Osteoblast (primary cell): ENCODE data around the gene NCR1. TPM values are rescaled to one million over a fixed set of nuclear protein-coding genes. Genes with fewer than 3 reads are reported as not detected.
A peak's percentile ranks its signal among the peaks of the same experiment; 100 is the strongest.
"Not testable (repeated sequence)": the region's sequence is repeated elsewhere in the genome, so short reads cannot be mapped to it uniquely, and the experiment has no call there.

Source experiments
- DNase-seq: peaks from one replicate; pipeline ENCODE4 v3.0.0; 2011; ENCODE audit warnings: low spot score, mixed read lengths; ENCODE audit not compliant: insufficient read length; ENCODE audit errors: missing footprints
- H2AFZ ChIP-seq: 2 replicates; pipeline ENCODE4 v1.6.0; 2011; ENCODE audit warnings: mild to moderate bottlenecking, low read length
- H3K27ac ChIP-seq: 2 replicates; pipeline ENCODE4 v1.5.1; 2011; ENCODE audit warnings: mild to moderate bottlenecking, low read depth, low read length, moderate library complexity
- H3K27me3 ChIP-seq: 2 replicates; pipeline ENCODE4 v1.6.0; 2012; ENCODE audit warnings: mild to moderate bottlenecking, control low read depth, inconsistent platforms, low read length, moderate library complexity; ENCODE audit not compliant: insufficient read depth
- H3K36me3 ChIP-seq: 2 replicates; pipeline ENCODE4 v1.5.1; 2011; ENCODE audit warnings: mild to moderate bottlenecking, low read length, control low read depth, moderate library complexity; ENCODE audit not compliant: insufficient read depth
- H3K4me1 ChIP-seq: 2 replicates; pipeline ENCODE4 v1.5.1; 2011; ENCODE audit warnings: mild to moderate bottlenecking, low read length, control low read depth, moderate library complexity; ENCODE audit not compliant: insufficient read depth
- H3K4me2 ChIP-seq: 2 replicates; pipeline ENCODE4 v1.6.0; 2011; ENCODE audit warnings: mild to moderate bottlenecking, low read length; ENCODE audit not compliant: insufficient read depth
- H3K4me3 ChIP-seq: fragments of 200-600 bp; sonication (generic); 3 replicates; pipeline ENCODE4 v1.5.1; 2012; ENCODE audit warnings: mild to moderate bottlenecking, low read length, inconsistent platforms; ENCODE audit not compliant: insufficient read depth
- H3K79me2 ChIP-seq: 2 replicates; pipeline ENCODE4 v1.6.0; 2012; ENCODE audit warnings: mild to moderate bottlenecking, low read length, control low read depth, inconsistent platforms; ENCODE audit not compliant: insufficient read depth
- H3K9me3 ChIP-seq: 2 replicates; pipeline ENCODE4 v1.5.1; 2011; ENCODE audit warnings: low read depth, low read length, control low read depth
- H4K20me1 ChIP-seq: 2 replicates; pipeline ENCODE4 v1.6.0; 2012; ENCODE audit warnings: mild to moderate bottlenecking, low read length, control low read depth; ENCODE audit not compliant: insufficient read depth
- total RNA-seq: library from RNA; depleted of rRNA; stranded (reverse); fragments of >200 nt; gene quantifications from 2 replicates; pipeline ENCODE4 v1.2.3, GENCODE V29; 2012
- TF ChIP-seq, protein P1 (sequence below): IDR thresholded peaks from 2 replicates; pipeline ENCODE4 v1.5.1; 2011; ENCODE audit warnings: mild to moderate bottlenecking, low read depth, low read length, moderate library complexity; ENCODE audit errors: extremely low read depth

The NCR1 gene
- total RNA-seq, 1 donor, result 0.36 TPM

DNA sequence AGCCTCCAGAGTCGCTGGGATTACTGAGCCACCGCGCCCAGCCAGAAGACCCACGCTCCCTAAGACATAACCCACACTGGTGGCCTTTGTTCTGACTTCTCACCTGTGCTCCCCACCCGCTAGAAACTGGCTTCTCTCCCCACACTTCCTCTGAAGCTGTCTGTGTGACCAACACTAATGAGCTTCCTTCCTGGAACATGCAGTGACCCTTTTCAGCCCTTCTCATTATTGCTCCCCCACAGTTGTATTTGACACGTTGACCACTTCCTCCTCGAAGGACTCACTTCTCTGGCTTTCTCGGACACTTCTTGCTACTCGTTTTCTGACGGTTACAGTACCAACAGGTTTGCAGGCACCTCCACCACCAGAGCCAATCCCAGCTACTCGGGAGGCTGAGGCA lies 10.9 kb downstream of the NCR1 start:
- no peaks in the 10 kb centered on the region for H3K27me3 ChIP-seq
- H3K4me1 ChIP-seq, result no peaks in the 10 kb centered on the region
- H3K4me3 ChIP-seq, result no peak overlapping the region
- H3K9me3 ChIP-seq, result no peaks in the 10 kb centered on the region
- H3K36me3 ChIP-seq, result no peaks in the 10 kb centered on the region
- TF ChIP-seq, protein P1, sequence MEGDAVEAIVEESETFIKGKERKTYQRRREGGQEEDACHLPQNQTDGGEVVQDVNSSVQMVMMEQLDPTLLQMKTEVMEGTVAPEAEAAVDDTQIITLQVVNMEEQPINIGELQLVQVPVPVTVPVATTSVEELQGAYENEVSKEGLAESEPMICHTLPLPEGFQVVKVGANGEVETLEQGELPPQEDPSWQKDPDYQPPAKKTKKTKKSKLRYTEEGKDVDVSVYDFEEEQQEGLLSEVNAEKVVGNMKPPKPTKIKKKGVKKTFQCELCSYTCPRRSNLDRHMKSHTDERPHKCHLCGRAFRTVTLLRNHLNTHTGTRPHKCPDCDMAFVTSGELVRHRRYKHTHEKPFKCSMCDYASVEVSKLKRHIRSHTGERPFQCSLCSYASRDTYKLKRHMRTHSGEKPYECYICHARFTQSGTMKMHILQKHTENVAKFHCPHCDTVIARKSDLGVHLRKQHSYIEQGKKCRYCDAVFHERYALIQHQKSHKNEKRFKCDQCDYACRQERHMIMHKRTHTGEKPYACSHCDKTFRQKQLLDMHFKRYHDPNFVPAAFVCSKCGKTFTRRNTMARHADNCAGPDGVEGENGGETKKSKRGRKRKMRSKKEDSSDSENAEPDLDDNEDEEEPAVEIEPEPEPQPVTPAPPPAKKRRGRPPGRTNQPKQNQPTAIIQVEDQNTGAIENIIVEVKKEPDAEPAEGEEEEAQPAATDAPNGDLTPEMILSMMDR, result no peak
- no peaks in the 10 kb centered on the region for H4K20me1 ChIP-seq
- H2AFZ ChIP-seq, result no peak overlapping the region
- H3K79me2 ChIP-seq, result no peaks in the 10 kb centered on the region
- no peak overlapping the region for H3K27ac ChIP-seq
- no peak for DNase-seq
- no peak overlapping the region for H3K4me2 ChIP-seq

DNA sequence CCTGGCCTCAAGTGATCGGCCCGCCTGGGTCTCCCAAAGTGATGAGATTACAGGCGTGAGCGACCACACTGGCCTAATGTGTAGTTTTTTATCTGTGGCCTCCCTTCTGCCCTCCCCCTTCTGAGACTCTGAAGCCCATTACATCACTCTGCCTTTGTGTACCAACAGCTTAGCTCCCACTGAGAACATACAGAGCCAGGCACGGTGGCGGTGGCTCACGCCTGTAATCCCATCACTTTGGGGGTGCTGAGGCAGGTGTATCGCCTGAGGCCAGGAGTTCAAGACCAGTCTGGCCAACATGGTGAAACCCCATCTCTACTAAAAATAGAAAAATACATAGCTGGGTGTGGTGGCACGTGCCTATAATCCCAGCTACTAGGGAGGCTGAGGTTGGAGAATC lies 12.6 kb downstream of the NCR1 start:
- DNase-seq, result no peak
- Histone ChIP-seq H3K36me3 (no peaks in the 10 kb centered on the region), H3K9me3 (no peaks in the 10 kb centered on the region), H3K4me2 (no peak overlapping the region), H3K79me2 (no peaks in the 10 kb centered on the region), H3K27ac (no peak overlapping the region), H3K4me3 (no peak overlapping the region), H4K20me1 (no peaks in the 10 kb centered on the region), H3K27me3 (no peaks in the 10 kb centered on the region), H3K4me1 (no peaks in the 10 kb centered on the region), H2AFZ (no peak overlapping the region)
- TF ChIP-seq, protein P1, result no peak

GRCh38 chr19:54919646-54920563 lies 14.0 kb downstream of the NCR1 start:
- H3K9me3 ChIP-seq, H2AFZ ChIP-seq, H3K4me1 ChIP-seq, H3K4me2 ChIP-seq, H3K79me2 ChIP-seq, H3K27ac ChIP-seq, H4K20me1 ChIP-seq, DNase-seq, H3K27me3 ChIP-seq, H3K4me3 ChIP-seq, H3K36me3 ChIP-seq: not testable (repeated sequence)
- TF ChIP-seq, protein P1, result peak; percentile 11

DNA sequence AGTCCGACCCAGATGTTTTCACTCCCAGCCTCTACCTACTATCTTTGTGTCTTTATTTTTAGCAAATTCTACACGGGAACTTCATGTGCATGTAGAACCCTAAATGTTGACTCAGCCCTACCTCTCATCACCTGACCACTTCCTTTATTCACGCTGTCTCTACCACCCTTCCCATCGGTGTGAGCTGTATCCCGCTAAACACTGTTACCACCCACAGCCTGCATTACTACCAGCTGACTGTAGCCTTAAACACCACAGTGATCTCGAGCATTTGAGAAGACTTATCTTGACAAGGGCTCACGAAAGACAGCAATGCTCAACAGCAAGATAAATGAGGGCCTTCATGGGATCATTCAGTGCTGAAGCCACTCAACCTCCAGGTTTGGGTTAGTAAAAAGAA lies 15.1 kb downstream of the NCR1 start:
- no peaks in the 10 kb centered on the region for H4K20me1 ChIP-seq
- H3K36me3 ChIP-seq, result no peaks in the 10 kb centered on the region
- H3K4me2 ChIP-seq, result no peak overlapping the region
- H3K9me3 ChIP-seq, result no peaks in the 10 kb centered on the region
- TF ChIP-seq, protein P1, result no peak
- H2AFZ ChIP-seq, result no peak overlapping the region
- H3K4me1 ChIP-seq, result no peaks in the 10 kb centered on the region
- H3K79me2 ChIP-seq, result no peaks in the 10 kb centered on the region
- DNase-seq, result no peak
- no peak overlapping the region for H3K27ac ChIP-seq
- H3K4me3 ChIP-seq, result no peak overlapping the region
- no peaks in the 10 kb centered on the region for H3K27me3 ChIP-seq
